Neural crest cell (in vitro differentiated cells): Measurements from ENCODE around the gene ARMH4. TPM values are rescaled to one million over a fixed set of nuclear protein-coding genes. Genes with fewer than 3 reads are reported as not detected.

Source experiments
- DNase-seq: peaks from one replicate; pipeline ENCODE4 v3.0.0; 2021; ENCODE audit warnings: low read depth, mixed read lengths, low spot score
- H3K27ac Mint-ChIP-seq: one replicate; pipeline ENCODE4 v1.8.0; 2021; ENCODE audit warnings: mild to moderate bottlenecking, mixed read lengths; ENCODE audit not compliant: unreplicated experiment
- H3K27me3 Mint-ChIP-seq: 2 replicates; pipeline ENCODE4 v1.8.0; 2021; ENCODE audit warnings: low read depth, mild to moderate bottlenecking, mixed read lengths
- H3K36me3 Mint-ChIP-seq: 2 replicates; pipeline ENCODE4 v1.8.0; 2021; ENCODE audit warnings: low read depth, mild to moderate bottlenecking, mixed read lengths
- H3K4me1 Mint-ChIP-seq: 2 replicates; pipeline ENCODE4 v1.8.0; 2021; ENCODE audit warnings: mixed read lengths
- H3K4me3 Mint-ChIP-seq: one replicate; pipeline ENCODE4 v1.8.0; 2021; ENCODE audit warnings: mild to moderate bottlenecking, mixed read lengths
- H3K9me3 Mint-ChIP-seq: 2 replicates; pipeline ENCODE4 v1.8.0; 2021; ENCODE audit warnings: mixed read lengths
- total RNA-seq: library from RNA; stranded (reverse); gene quantifications from 2 replicates; pipeline ENCODE4 v1.2.1, GENCODE V29; 2021
- TF ChIP-seq, protein P1 (sequence below): fragments of 200-600 bp; sonication (generic); conservative IDR thresholded peaks from 2 replicates; pipeline ENCODE4 v1.5.0; 2021; ENCODE audit warnings: antibody characterized with exemption, mild to moderate bottlenecking

ARMH4 gene
- total RNA-seq, 1 donor from 2014 or later, result 36.2 TPM

DNA sequence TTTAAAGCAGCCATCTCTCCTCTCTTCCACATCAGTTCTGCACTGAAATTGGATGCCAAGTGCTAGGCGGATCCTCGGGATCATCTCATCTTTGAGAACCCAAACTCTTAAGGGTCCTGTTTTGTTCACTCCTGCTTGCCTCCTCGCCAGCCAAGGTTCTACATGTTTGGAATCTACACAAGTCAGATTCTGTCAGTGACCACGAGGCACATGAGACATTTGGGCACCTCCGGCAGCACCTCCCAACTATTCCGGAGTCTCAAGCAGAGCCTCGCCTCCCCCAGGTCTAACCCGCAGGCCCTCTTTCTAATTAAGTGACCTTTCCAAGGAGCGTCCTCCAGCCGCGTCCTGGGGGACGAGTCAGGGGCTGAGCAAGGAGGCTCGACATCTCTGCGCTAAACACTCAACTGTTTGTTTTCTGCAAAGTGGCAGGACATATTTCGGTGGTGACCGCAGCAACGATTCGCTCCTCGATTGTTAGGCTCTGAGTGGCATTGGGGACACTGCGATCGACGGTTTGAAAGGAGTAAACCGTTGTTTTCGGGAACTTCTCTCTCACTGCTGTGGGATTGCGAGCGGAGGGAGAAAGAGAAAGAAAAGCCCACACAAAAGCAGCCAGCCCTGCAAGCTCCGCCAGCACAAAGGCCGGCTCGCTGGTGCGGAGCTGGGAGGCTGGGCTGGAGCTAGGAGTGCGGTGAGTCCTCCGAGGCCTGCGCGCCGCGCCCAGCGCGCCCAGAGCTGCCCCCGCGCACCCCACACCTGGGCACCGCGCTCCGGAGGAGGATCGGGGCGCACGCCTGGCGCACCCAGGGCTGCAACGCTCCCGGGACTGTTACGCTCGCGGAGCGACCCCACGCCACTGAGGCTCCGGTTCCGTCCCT, 640 bp downstream of the ARMH4 start:
- H3K4me1 Mint-ChIP-seq, result peaks cover 23% of the 10 kb centered on the region
- H3K27ac Mint-ChIP-seq, result peak overlapping the region; percentile 97
- peak overlapping the region; percentile 96 for H3K4me3 Mint-ChIP-seq
- DNase-seq, result peak; percentile 19
- H3K9me3 Mint-ChIP-seq, result no peaks in the 10 kb centered on the region
- H3K36me3 Mint-ChIP-seq, result no peaks in the 10 kb centered on the region
- TF ChIP-seq, protein P1, sequence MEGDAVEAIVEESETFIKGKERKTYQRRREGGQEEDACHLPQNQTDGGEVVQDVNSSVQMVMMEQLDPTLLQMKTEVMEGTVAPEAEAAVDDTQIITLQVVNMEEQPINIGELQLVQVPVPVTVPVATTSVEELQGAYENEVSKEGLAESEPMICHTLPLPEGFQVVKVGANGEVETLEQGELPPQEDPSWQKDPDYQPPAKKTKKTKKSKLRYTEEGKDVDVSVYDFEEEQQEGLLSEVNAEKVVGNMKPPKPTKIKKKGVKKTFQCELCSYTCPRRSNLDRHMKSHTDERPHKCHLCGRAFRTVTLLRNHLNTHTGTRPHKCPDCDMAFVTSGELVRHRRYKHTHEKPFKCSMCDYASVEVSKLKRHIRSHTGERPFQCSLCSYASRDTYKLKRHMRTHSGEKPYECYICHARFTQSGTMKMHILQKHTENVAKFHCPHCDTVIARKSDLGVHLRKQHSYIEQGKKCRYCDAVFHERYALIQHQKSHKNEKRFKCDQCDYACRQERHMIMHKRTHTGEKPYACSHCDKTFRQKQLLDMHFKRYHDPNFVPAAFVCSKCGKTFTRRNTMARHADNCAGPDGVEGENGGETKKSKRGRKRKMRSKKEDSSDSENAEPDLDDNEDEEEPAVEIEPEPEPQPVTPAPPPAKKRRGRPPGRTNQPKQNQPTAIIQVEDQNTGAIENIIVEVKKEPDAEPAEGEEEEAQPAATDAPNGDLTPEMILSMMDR, result no peak
- H3K27me3 Mint-ChIP-seq, result peaks cover 23% of the 10 kb centered on the region

DNA sequence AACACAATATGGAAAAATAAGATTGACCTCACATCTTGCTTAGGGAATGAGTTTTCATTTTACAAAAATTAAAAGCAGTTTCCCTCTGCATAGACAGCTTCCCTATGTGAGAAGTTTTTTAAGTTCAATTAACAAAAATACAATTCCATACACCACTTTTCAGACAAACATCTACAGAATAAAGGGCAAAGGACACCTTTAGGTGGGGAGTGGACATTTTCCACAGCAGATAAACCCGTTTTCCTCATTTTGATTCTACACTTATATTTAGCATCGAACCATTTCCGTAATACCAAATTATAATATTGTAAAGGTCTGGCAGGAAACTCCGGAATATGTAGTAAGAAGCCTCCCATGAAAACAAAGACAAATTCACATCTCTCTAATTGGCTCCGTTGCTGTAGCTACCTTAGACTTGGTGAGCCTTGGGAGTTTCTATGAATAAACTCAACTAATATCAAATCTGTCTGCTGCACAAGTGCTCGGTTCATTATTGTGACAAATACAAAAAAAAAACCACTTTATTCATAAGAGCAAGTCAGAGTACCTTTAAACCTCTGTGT, 1.7 kb downstream of the ARMH4 start:
- Mint-ChIP-seq H3K4me1 (peaks cover 27% of the 10 kb centered on the region), H3K36me3 (no peaks in the 10 kb centered on the region), H3K27ac (no peak overlapping the region), H3K9me3 (no peaks in the 10 kb centered on the region), H3K27me3 (peaks cover 23% of the 10 kb centered on the region), H3K4me3 (peak overlapping the region; percentile 96)
- no peak for DNase-seq
- TF ChIP-seq, protein P1, result no peak

DNA sequence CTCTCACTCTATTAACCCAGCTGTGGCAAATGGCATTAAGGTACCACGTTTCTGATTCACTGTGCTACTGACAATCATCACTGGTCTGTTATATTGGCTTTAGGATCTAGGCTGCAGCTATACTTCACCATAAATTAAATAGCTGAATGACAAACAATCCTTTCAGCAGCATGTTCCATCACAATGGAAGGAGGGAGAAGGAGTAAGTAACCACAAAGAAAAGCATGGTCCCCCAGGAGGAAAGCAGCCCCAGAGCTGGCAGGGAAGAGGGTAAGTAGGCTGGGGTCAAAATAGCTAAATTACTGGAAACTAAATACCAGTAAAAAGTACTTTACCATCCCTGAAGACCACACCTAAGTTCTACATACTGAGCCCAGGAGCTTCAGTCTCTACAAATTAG, 2.8 kb downstream of the ARMH4 start:
- Mint-ChIP-seq H3K27ac (no peak overlapping the region), H3K36me3 (no peaks in the 10 kb centered on the region), H3K9me3 (no peaks in the 10 kb centered on the region), H3K4me3 (peak overlapping the region; percentile 36), H3K27me3 (peaks cover 23% of the 10 kb centered on the region), H3K4me1 (peaks cover 27% of the 10 kb centered on the region)
- TF ChIP-seq, protein P1, result no peak
- no peak for DNase-seq

DNA sequence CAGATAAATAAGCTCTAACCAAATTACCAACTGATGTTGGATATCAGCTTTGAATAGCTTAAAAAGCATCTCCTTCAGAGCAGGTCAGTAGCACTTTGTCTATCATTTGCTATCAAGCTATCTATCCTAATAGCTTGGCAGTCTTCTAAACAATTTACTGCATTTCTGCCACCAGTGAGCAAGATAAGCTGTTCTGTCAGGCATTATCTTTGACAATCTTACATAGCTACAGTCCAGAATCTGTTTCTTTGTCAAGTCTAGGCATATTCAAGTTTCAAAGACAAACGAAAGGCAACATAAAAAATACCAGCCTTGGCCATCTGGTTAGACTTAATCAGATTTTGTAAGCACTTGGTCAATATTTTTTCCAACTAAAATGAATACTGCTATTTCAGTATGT, 5.6 kb downstream of the ARMH4 start:
- Mint-ChIP-seq H3K27me3 (peaks cover 17% of the 10 kb centered on the region), H3K4me3 (no peak overlapping the region), H3K36me3 (no peaks in the 10 kb centered on the region), H3K9me3 (no peaks in the 10 kb centered on the region), H3K4me1 (peaks cover 20% of the 10 kb centered on the region), H3K27ac (no peak overlapping the region)
- TF ChIP-seq, protein P1, result no peak
- no peak for DNase-seq

DNA sequence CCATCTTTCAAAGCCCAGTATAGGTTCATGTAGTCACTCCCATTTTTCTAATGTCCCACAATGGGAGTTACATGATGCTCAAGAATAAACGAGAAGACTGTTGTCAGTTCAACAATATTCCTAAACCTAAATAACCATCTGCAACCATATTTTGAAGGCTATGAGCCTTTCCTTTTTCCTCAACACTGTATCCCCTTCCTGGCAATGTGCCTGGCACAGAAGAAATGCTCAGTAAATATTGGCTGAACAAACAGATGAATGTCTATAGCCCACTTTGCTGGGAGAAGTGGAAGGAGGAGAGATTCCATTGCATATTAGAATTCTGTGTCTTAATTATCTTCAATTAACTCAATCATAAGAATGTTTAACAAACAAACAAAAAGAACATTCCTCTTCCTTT, 6.1 kb downstream of the ARMH4 start:
- no peaks in the 10 kb centered on the region for H3K36me3 Mint-ChIP-seq
- H3K27ac Mint-ChIP-seq, result no peak overlapping the region
- DNase-seq, result no peak
- H3K27me3 Mint-ChIP-seq, result peaks cover 12% of the 10 kb centered on the region
- H3K4me3 Mint-ChIP-seq, result no peak overlapping the region
- TF ChIP-seq, protein P1, result no peak
- H3K9me3 Mint-ChIP-seq, result no peaks in the 10 kb centered on the region
- peaks cover 16% of the 10 kb centered on the region for H3K4me1 Mint-ChIP-seq
